ENCODE results near the gene SEMA6D.

The SEMA6D gene

DNA sequence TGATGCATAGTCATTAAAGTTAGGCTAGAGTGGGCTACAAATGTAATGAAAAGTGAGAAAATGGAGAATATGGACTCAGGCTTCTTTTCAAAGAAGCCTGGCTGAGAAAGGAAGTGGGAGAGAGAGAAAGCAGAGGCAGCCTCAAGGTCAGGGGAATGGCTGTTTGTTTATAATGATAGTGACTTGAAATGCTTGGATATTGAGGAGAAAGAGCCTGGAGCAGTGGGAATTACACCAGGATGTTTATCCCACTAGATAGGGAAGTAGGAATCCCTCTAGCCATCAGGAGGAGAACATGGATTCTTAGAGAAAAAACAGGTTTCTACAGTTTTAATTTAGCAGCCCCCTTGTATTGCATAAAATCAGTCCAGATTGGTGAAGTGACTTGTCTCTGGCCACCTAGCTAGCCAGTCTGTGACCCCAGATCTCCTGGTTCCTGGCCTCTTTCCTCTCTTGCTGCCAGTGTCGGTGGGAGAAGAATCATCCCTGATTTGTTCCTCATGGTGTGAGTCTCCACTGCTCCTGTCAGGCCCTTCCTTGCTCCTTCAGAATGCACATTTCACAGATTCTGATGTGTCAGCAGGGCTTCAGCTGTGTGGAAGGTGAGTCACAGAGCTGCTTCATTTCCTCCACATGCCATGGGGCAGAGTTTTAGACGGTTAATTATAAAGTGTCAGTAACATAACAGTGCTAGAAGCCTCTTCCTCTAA, 32.9 kb downstream of the SEMA6D start:
- Histone ChIP-seq H3K4me3 (no peak overlapping the region), H3K27ac (no peak overlapping the region)
- TF ChIP-seq, protein P1, sequence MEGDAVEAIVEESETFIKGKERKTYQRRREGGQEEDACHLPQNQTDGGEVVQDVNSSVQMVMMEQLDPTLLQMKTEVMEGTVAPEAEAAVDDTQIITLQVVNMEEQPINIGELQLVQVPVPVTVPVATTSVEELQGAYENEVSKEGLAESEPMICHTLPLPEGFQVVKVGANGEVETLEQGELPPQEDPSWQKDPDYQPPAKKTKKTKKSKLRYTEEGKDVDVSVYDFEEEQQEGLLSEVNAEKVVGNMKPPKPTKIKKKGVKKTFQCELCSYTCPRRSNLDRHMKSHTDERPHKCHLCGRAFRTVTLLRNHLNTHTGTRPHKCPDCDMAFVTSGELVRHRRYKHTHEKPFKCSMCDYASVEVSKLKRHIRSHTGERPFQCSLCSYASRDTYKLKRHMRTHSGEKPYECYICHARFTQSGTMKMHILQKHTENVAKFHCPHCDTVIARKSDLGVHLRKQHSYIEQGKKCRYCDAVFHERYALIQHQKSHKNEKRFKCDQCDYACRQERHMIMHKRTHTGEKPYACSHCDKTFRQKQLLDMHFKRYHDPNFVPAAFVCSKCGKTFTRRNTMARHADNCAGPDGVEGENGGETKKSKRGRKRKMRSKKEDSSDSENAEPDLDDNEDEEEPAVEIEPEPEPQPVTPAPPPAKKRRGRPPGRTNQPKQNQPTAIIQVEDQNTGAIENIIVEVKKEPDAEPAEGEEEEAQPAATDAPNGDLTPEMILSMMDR (IDR thresholded peaks at IDR 0.05) = no peak
- no peak for DNase-seq (ENCODE audit: low spot score)

DNA sequence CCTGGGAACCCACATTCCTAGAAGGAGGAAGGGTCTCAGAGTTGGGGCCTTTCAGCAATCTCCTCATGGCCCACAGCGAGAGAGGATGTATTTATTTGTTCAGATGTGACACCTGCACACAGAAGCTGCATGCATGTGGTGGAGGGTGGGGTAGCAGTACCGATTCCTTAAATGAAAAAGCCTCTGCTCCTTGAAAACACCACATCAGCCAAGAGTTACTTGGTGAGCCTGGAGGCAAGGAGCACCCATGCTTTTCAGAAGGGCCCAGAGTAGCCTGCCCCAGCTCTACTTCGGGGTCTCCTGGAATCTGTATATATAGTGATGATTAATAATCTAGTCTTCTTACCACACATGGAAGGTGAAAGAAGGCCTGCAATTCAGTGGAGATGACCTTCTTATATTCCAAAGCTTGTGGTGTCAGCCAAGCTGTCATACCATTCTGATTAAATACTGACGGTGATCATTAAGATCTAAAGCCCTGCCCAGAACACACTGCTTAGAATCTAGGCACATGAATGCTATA, 33.5 kb downstream of the SEMA6D start:
- TF ChIP-seq, protein P1 (IDR thresholded peaks at IDR 0.05) = no peak
- no peak overlapping the region for H3K4me3 ChIP-seq
- no peak for DNase-seq (ENCODE audit: low spot score)
- no peak overlapping the region for H3K27ac ChIP-seq

DNA sequence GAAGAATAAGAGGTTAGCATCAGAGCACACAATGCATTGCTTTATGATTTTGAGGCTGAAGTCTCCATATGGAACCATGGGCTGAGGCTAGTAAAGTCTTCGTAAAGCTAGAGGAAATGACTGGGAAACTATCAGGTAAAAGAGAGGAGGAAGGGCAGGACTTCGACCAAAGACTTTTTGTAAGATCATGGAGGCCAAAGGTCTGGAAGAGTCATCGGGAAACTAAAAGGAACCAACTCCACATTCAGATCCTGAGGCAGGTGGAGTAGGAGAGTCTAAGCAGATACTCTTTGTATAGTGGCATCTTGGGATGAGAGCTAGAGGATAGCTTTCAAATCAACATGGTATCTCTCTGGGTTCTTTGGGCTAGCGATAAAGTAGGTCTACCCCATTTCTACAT, 36.3 kb downstream of the SEMA6D start:
- DNase-seq (ENCODE audit: low spot score) = no peak
- TF ChIP-seq, protein P1 (IDR thresholded peaks at IDR 0.05) = no peak
- Histone ChIP-seq H3K27ac (no peak overlapping the region), H3K4me3 (no peak overlapping the region)

DNA sequence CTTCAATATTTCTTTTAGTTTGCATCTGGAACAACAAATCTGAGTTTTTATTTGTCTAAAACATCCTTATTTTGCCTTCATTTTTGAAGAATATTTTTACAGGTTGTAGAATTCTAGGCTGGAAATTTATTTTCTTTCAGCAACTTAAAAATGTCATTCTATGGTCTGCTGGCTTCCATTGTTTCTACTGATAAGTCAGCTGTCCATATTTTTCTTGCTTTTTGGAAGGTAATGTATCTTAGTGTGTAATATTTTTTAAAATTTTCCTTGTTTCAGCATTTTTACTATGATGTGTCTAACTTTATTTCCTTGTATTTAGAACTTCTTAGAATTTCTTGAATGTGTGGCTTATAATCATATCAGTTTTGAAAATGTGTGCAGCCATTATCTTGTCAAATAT, 37.0 kb downstream of the SEMA6D start:
- DNase-seq (ENCODE audit: low spot score) = no peak
- TF ChIP-seq, protein P1 (IDR thresholded peaks at IDR 0.05) = no peak
- Histone ChIP-seq H3K27ac (no peak overlapping the region), H3K4me3 (no peak overlapping the region)

DNA sequence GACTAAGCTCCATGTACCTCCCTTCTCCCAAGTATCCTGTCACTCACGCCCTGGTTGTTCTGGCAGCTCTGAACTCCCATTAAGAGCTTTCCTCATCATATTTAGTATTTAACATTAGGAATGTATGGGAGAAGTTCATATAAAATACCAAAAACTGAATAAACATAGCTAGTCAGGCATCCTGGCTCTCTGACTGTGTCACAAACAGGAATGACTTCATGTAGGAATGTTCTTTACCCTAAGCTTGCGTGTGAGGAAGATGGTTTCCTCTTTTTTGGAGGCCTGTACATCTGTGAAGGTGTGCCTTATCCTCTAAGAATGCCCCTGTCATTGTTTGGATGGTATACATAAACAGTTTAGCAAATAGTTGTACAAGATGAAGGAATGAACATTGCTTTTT, 38.6 kb downstream of the SEMA6D start:
- H3K4me3 ChIP-seq = no peak overlapping the region
- H3K27ac ChIP-seq = no peak overlapping the region
- TF ChIP-seq, protein P1 (IDR thresholded peaks at IDR 0.05) = no peak
- no peak for DNase-seq (ENCODE audit: low spot score)

DNA sequence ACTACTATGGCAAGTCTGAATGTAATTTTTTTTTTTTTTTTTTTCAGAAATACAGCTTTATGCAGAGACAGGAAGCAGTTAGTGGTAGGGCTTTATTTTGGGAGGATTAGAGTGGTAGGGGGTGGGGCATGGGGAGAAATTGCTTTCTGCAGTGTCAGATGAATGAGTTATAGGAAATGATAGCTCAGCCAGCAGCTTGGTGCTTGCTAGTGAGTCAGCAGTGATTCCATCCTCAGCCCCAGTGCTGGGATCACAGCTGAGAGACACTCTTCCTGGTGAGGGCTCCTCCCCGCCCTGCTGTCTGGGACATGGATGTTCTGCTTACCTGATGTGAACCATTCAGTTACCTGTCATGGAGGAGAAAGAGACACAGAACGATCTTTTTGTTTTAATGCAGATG, 39.6 kb downstream of the SEMA6D start:
- TF ChIP-seq, protein P1 (IDR thresholded peaks at IDR 0.05) = no peak
- DNase-seq (ENCODE audit: low spot score) = no peak
- Histone ChIP-seq H3K27ac (no peak overlapping the region), H3K4me3 (no peak overlapping the region)

DNA sequence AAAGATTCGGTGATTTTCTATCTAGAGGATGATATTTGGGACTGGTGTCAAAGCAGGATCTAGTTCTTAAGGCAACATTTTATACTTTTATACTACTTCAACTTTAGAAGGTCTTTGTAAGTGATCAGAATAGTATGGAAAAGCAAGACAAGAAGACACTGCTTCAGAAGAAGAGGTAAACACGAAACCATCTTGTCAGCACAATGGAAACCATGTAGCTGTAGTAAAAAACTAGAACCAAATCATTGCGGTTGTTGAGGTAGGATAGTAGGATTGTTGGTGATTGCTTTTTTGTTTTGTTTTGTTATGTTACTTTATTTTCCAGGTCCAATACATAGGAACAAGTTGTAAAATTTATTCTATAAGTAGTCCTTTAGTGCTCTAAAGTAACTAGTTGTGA, 40.0 kb downstream of the SEMA6D start:
- no peak overlapping the region for H3K4me3 ChIP-seq
- TF ChIP-seq, protein P1 (IDR thresholded peaks at IDR 0.05) = no peak
- DNase-seq (ENCODE audit: low spot score) = no peak
- H3K27ac ChIP-seq = no peak overlapping the region
